ENCODE measurements around the gene MIR17HG.

Gene MIR17HG

GRCh38 chr13:91400063-91400399 is 52.5 kb downstream of the MIR17HG start:
- DNase-seq (ENCODE audit: low read depth), result no peak
- no peak overlapping the region for H3K4me3 ChIP-seq (ENCODE audit: low read depth, low read length)
- TF ChIP-seq CTCF (conservative IDR thresholded peaks at IDR 0.05; ENCODE audit: low read depth, low read length), result no peak

GRCh38 chr13:91400671-91401070 is 53.2 kb downstream of the MIR17HG start:
- DNase-seq (ENCODE audit: low read depth), result no peak
- no peak overlapping the region for H3K4me3 ChIP-seq (ENCODE audit: low read depth, low read length)
- no peak for TF ChIP-seq CTCF (conservative IDR thresholded peaks at IDR 0.05; ENCODE audit: low read depth, low read length)

- no peak overlapping the region for H3K4me3 ChIP-seq (ENCODE audit: low read depth, low read length)
- DNase-seq (ENCODE audit: low read depth), result no peak
- TF ChIP-seq CTCF (conservative IDR thresholded peaks at IDR 0.05; ENCODE audit: low read depth, low read length), result no peak
These were observed 54.4 kb downstream of the MIR17HG start for GRCh38 chr13:91401920-91402319.

Measured in choroid plexus epithelial cell (primary cell).